T-helper 1 cell treated with Interleukin-12 subunit alpha and Interleukin-12 subunit beta and Interleukin-4 antibody, amounts not matched to agents 30 ng/mL and 1 ng/mL, for 36 hours (primary cell): ENCODE results near the gene CNKSR1. TPM values are rescaled to one million over a fixed set of nuclear protein-coding genes. Genes with fewer than 3 reads are reported as not detected.

Experiments used
- intact Hi-C: fragments of 100-400 bp; cut with micrococcal nuclease; formaldehyde crosslinking; loops from one replicate; pipeline ENCODE4 v1.15.1; 2024
- total RNA-seq: library from RNA; stranded (reverse); gene quantifications from 2 replicates; pipeline ENCODE4 v1.2.3, GENCODE V29; 2022

The CNKSR1 gene
- total RNA-seq, 1 donor from 2014 or later = 3.9 TPM

- intact Hi-C loops = no loop called here
Observed at GRCh38 chr1:26181586-26182382, 4.5 kb downstream of the CNKSR1 start.

- intact Hi-C loops = no loop called here
Observed at GRCh38 chr1:26182383-26182696, 5.0 kb downstream of the CNKSR1 start.

GRCh38 chr1:26184086-26184485 lies 6.8 kb downstream of the CNKSR1 start:
- intact Hi-C loops = no loop called here

GRCh38 chr1:26184883-26185282 lies 7.6 kb downstream of the CNKSR1 start:
- intact Hi-C loops = no loop called here

GRCh38 chr1:26187882-26188281 lies 10.6 kb downstream of the CNKSR1 start:
- intact Hi-C loops = no loop called here

GRCh38 chr1:26188477-26188876 lies 11.2 kb downstream of the CNKSR1 start:
- intact Hi-C loops = no loop called here

- intact Hi-C loops = no loop called here
Observed at GRCh38 chr1:26189331-26189730, 12.0 kb downstream of the CNKSR1 start.

- intact Hi-C loops = no loop called here
Observed at GRCh38 chr1:26189751-26190275, 12.5 kb downstream of the CNKSR1 start.

GRCh38 chr1:26190373-26190987 lies 13.2 kb downstream of the CNKSR1 start, which contains the start of gene CATSPER4:
Gene CATSPER4 (plus strand): TSS chr1:26190602. CDS start chr1:26190628, 26 bp downstream.
- intact Hi-C loops = no loop called here

GRCh38 chr1:26191739-26192138 lies 14.4 kb downstream of the CNKSR1 start:
- intact Hi-C loops = loop anchor here (1.0 kb wide), 1 partner anchor 43 kb away; the partner anchor contains the start of gene CEP85

- intact Hi-C loops = no loop called here
Observed at GRCh38 chr1:26195805-26196204, 18.5 kb downstream of the CNKSR1 start.

GRCh38 chr1:26197301-26197700 lies 20.0 kb downstream of the CNKSR1 start:
- intact Hi-C loops = no loop called here

GRCh38 chr1:26197813-26198212 lies 20.5 kb downstream of the CNKSR1 start:
- intact Hi-C loops = no loop called here

- intact Hi-C loops = no loop called here
Observed at GRCh38 chr1:26200413-26200812, 23.1 kb downstream of the CNKSR1 start.

GRCh38 chr1:26203642-26204318 lies 26.5 kb downstream of the CNKSR1 start:
- intact Hi-C loops = no loop called here

GRCh38 chr1:26210147-26210870 lies 33.0 kb downstream of the CNKSR1 start:
- intact Hi-C loops = no loop called here

- intact Hi-C loops = no loop called here
Observed at GRCh38 chr1:26212726-26213125, 35.4 kb downstream of the CNKSR1 start.

GRCh38 chr1:26213335-26213905 lies 36.1 kb downstream of the CNKSR1 start:
- intact Hi-C loops = no loop called here

GRCh38 chr1:26215246-26215645 lies 38.0 kb downstream of the CNKSR1 start:
- intact Hi-C loops = no loop called here

GRCh38 chr1:26218906-26219494 lies 41.7 kb downstream of the CNKSR1 start:
- intact Hi-C loops = no loop called here
